Measurements from ENCODE around the gene PIGT.

DNA sequence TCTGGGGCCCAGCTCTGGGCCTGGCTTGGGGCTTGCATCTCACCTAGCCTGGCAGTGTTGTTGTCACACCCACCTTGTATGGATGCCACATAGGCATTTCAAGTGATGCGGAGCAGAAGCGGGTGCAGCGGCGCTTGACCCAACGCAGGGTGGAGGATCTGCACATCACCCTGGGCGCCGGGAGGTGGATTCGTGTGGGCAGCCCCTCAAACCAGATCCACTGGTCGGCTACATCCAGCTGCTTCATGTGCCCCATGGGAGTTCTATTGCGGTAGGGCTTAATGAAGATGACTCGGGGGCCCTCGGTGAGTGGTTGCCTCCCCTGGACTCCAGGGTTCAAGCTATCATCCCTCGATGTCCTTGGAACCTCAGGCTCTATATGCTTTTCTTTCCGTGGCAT is 41.0 kb upstream of the PIGT start:
- TF ChIP-seq, protein P1, sequence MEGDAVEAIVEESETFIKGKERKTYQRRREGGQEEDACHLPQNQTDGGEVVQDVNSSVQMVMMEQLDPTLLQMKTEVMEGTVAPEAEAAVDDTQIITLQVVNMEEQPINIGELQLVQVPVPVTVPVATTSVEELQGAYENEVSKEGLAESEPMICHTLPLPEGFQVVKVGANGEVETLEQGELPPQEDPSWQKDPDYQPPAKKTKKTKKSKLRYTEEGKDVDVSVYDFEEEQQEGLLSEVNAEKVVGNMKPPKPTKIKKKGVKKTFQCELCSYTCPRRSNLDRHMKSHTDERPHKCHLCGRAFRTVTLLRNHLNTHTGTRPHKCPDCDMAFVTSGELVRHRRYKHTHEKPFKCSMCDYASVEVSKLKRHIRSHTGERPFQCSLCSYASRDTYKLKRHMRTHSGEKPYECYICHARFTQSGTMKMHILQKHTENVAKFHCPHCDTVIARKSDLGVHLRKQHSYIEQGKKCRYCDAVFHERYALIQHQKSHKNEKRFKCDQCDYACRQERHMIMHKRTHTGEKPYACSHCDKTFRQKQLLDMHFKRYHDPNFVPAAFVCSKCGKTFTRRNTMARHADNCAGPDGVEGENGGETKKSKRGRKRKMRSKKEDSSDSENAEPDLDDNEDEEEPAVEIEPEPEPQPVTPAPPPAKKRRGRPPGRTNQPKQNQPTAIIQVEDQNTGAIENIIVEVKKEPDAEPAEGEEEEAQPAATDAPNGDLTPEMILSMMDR (IDR thresholded peaks at IDR 0.05) = no peak
- no peak for TF ChIP-seq POLR2A (IDR thresholded peaks at IDR 0.05)

Measured in uterus (tissue), 2 donors.